Measurements from ENCODE around the gene EPB41.

DNA sequence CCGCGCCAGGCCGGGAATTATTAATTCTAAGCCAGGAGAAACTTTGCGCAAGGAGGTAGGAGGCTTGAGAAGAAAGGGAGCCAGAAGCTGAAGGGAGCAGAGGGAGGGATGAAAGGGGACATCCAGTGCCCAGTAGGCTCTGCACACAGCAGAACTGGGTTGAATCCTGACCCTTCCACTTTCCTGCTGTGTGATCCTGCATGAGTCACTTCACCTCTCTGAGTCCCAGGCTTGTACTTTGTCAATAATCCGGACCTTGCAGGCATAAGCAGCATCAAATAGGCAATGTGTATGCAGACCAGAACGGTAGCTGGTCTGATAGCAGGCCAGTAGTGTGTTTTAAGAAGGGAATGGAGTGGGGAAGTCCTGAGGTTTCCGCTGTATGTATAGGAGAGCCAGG is 25.5 kb upstream of the EPB41 start:
- TF ChIP-seq, protein P1, sequence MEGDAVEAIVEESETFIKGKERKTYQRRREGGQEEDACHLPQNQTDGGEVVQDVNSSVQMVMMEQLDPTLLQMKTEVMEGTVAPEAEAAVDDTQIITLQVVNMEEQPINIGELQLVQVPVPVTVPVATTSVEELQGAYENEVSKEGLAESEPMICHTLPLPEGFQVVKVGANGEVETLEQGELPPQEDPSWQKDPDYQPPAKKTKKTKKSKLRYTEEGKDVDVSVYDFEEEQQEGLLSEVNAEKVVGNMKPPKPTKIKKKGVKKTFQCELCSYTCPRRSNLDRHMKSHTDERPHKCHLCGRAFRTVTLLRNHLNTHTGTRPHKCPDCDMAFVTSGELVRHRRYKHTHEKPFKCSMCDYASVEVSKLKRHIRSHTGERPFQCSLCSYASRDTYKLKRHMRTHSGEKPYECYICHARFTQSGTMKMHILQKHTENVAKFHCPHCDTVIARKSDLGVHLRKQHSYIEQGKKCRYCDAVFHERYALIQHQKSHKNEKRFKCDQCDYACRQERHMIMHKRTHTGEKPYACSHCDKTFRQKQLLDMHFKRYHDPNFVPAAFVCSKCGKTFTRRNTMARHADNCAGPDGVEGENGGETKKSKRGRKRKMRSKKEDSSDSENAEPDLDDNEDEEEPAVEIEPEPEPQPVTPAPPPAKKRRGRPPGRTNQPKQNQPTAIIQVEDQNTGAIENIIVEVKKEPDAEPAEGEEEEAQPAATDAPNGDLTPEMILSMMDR (conservative IDR thresholded peaks at IDR 0.05; ENCODE audit: low read depth in 2 of 2), result no peak
- no peak for TF ChIP-seq POLR2AphosphoS5 (IDR thresholded peaks at IDR 0.05; ENCODE audit: low read depth)
- TF ChIP-seq JUNB (IDR thresholded peaks at IDR 0.05; ENCODE audit: unreplicated experiment), result no peak
